ENCODE results near the gene TNS1.

GRCh38 chr2:218032336-218033171, 29.8 kb upstream of the TNS1 start:
- TF ChIP-seq CTCF (IDR thresholded peaks at IDR 0.05), result no peak
- no peak for TF ChIP-seq EZH2 (IDR thresholded peaks at IDR 0.05; ENCODE audit: borderline replicate concordance, insufficient read depth, low read depth, low read length, poor library complexity, severe bottlenecking)

Measured in B cell (primary cell).